Dermis blood vessel endothelial cell (primary cell): ENCODE data around the gene WHAMM. TPM values are rescaled to one million over a fixed set of nuclear protein-coding genes. Genes with fewer than 3 reads are reported as not detected.

Experiments
- DNase-seq: peaks from one replicate; pipeline ENCODE4 v3.0.0; 2010
- total RNA-seq: library from RNA; depleted of rRNA; stranded (reverse); fragments of >200 nt; gene quantifications from 2 replicates; pipeline ENCODE4 v1.2.3, GENCODE V29; 2014

The WHAMM gene
- total RNA-seq, 1 donor from 2014 or later: 8.0 TPM

DNA sequence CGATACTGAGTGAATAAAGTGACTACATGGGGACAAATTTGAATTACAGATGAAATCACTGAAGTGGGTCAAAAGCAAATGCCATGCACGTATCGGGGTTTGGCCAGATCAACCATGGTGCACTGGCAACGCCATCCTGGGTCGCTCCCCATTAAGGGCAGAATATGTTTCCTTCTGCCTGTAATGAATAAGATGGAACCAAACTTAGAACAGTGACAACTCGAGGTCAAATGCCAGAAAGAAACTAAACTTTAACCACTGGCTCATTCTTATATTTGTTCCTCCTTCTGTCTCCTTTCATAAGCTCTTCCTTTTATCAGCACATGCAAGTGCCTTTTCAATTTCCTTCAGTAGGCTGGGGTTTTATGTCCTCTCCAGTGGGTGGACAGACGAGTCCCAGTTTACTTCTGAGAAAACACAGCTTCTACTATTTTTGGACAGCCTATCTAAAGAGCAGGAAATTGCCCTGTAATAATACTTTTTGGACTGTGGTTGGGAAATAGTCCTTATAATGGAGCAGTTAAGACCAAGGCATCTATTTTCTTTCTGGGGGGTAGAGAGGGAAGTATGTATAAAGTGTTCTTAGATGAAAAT lies 61.4 kb downstream of the WHAMM start:
- no peak for DNase-seq

DNA sequence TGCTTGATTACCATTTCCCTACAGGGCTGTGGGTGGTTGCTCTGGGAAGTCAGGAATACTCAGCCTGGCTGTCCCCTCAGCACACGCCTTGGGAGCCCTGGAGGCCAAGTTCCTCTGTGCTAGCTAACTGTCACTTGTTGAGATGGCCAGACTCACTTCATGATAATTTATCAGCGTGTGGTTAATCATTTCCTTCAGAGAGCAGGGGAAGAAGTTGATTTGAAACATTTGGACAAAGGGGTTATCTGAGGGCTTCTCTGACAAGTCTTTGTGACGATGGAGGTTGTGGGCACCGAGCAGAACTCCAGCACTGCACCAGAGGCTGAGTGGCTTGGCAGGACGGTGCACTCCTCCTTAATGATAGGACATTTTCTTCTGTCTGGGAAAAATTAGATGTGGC lies 61.9 kb downstream of the WHAMM start:
- DNase-seq: no peak

DNA sequence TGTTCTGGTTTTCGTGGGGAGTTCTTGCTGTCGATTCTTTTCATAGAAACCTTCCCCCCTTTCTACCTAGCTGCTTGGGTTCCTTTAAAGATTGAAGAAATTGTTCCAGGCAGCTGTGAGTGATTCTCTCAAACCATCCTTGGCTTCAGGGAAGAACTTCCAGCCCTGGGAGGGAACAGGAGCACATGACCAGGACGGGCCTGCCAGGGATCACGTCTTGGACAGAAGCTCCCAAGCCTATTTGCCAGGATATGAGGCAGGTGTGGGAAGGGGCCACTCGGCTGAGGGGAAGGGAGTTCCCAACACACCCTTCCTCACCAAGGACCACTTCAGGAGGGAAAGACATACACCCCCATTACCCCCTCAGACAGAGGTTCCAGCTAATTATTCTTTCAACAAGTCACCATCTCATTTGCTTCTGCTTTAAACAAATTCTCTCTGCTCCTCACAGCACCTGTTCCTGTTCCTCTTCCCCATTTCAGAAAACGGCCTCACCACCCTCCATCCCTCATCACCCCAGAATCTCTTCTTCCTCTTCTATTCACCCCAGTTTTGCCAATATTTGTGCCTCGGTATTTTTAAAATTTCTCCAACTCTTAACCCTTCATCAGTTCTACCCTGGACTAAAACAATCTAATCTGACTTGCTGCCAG lies 62.5 kb downstream of the WHAMM start:
- no peak for DNase-seq

DNA sequence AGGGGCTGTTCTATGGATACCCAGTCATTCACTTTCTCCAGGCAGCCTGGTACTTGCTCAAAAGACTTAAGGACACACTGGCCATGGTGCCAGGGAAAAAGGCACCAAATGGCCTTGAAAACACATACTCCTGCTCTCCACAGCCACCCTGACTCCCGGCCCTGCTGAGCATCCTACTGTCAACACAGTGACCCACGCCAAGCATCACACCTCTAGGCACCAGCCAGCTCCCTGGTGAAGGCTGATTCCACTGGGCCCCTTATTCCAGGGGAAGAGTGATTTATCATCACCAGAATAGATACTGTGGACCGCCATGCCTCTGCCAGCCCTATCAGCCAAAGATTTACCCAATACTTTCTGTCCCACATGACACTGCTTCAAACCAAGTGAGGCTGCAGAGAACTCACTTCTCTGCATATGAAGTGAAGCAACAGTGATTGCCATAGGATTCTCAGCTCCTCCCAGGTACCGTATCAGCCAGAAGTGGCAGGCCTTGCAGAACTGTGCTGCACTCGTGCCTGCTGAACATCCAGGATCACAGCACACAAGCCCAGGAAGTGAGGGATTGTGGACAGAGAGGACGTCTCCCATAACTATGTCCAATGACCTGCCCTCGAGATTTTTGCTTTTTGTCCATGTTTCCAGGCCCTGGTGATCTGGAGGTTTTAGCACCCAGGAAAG lies 63.7 kb downstream of the WHAMM start:
- DNase-seq: no peak

DNA sequence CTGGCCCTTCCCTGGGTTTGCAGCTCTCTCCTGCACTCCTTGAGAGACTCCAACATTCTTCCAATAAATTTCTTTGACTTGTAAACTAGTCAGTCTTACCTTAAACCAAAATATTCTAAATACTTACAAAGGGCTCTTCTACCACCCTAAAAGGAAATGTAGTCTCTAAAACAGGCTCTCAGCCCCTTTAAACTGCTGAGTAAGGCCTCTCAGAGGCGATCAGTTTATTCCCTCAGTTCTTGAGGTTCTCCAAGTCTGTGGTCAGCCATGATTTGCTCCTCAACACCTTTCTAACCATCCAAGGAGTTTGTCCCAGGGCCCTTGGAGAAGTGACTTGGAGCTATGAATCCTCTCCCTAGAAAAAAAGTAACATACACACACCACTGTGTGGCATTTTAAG lies 64.8 kb downstream of the WHAMM start:
- DNase-seq: no peak

DNA sequence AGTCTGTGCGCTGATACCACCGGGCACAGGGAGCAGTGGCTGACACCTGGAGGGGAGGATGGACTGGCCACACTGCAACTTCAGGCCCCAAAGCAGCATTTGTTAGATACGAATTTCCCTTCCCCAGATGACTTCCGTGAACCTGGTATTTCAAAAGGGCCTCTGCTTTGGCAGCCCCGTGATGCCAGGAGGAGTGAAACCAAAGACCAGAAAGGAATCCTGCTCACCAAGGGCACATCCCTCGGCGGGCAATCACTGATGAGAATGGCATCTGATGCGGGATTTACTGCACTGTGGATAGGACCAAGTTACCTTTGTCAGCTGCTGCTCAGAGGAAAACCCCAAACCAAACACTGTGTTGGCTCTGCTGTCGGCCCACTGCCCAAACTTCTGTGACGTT lies 65.5 kb downstream of the WHAMM start:
- no peak for DNase-seq

DNA sequence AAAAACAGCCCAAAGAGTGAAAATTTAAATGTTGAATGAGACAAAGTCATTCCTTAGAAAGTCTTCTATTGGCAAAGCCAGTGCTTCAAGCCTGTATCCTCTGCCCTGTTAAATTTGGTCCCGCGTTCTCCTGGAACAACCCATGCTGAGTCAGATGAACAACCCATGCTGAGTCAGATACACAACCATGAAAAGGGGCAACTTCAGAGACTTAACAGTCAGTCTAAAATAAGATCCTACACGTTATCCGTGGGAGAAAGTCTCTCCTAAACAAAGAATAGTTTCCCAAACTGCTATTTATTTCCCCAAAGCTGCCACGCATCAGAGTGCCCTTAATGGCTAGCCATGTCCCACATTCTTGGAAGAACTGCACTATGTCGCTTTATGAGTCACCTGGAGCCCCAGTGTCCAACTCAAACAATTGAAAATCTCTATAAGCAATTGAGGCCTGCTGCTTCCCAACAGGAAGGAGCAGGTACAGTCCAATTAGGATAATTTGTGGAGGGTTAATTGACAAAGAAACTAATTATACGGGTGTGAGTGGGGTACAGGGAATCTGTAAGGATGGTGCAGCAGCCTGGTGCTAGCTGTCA lies 66.1 kb downstream of the WHAMM start:
- DNase-seq: no peak

DNA sequence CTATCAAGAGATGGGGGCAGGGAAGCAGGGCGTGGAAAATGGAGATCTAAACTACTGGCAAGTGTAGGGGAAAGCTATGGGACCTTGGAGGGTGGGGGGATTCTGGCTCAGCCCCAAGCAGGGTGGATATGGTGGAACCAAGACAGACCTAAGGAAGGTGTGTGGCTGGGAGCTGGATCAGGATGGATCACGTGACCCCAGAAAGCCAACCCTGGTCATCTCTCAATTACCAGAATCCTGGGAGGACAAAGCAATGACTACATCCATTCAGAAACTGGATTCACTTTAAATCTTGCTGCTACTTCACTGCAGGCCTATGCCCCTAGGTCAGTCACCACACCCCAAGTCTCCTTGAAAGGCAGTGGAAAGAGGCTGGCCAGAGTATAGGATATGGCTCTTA lies 68.4 kb downstream of the WHAMM start:
- DNase-seq: no peak

DNA sequence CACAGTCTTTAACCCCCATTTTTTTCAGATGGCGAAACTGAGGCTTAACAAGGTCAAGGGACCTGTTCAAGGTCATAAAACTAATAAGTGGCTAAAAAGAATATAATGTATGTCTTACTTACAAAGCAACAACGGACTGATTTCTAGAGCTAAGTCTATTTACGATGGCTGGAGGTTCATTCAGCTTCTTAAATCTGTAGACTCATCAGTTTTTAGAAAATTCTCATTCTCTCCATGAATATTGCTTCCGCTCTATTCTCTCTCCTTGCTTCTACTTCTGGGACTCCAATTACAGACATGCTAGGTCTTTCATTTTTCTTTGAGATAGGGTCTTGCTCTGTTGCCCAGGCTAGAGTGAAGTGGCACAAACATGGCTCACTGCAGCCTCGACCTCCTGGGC lies 68.9 kb downstream of the WHAMM start:
- DNase-seq: no peak

DNA sequence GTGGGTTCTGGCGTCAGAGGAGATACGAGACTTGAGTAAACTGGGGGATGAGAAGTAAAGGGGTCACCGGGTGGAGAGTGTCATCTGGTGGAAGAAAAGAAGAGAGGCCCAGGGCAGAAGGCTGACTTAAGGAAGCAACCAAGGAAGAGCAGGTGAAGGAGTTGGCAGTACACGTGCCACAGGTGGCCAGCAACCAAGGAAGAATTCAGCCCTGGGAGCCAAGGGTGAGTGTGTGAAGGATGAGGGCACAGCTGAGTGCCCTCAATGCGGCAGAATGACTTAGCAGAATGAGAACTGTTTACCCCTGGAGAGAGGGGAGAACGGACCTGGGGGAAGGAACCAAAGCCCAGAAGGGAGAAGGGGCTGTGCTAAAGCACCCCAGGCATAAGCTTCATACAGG lies 71.3 kb downstream of the WHAMM start:
- DNase-seq: no peak

DNA sequence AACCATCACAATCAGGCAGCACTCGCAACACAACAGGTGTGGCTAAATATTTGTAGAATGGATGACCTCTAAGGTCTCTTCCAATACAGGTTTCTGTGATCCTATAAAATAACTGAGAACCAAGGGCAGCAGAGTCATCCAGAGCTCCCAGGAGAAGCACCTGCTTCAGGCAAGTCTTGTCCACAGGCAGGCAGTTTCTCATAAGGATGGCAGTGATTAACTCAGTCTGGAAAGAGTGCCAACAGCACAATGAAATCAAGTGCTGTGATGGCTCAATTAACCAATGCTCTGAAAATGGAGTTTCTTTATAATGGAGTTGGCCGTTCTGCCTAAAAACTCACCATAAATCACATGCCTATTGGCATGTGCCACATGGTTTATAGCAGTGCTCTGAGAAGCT lies 72.3 kb downstream of the WHAMM start:
- no peak for DNase-seq

DNA sequence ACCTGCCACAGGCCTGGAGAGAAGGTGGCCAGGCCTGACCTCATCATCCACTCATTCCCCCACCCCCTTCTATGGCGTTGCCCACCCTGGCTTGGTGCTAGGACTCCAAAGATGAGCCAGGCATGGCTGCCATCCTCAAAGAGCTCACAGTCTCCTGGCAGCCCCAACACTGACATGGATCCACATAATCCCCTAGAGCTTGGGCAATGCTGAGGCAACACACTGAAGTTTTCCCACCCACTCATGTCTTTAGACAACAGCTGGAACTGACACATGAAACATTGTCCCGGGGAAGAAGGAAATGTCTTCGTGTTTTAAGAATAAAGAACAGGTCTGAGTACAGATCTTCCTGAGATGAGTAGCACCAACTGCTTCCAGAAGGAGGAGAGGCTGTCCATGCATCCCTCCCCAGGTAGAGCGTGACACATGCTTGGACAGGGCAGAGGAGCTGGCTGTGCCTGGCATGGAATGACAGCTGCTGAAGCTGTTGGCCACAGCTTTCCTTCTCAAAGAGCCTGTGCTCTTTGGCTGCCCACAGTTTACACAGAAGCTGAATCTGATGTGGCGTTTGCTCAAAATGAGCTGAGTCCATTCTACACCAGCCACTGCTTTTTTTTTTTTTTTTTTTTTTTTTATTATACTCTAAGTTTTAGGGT lies 73.0 kb downstream of the WHAMM start:
- DNase-seq: no peak

Other genes with a start within 250 kb of the WHAMM start
- not detected in 2 replicates for gene CPEB1, start 162.3 kb upstream of the WHAMM start, total RNA-seq
- gene AP3B2, start 99.8 kb upstream of the WHAMM start, total RNA-seq: 0.17 TPM in 1 of 2 replicates, not detected in the other
- not detected in 2 replicates for gene FSD2, start 3.6 kb upstream of the WHAMM start, total RNA-seq
- 0.42 and 1.7 TPM in 2 replicates for gene HOMER2, start 143.1 kb downstream of the WHAMM start, total RNA-seq
- 19.4 and 26.2 TPM in 2 replicates for gene RAMAC, start 176.6 kb downstream of the WHAMM start, total RNA-seq
- 11.9 and 14.1 TPM in 2 replicates for gene C15orf40, start 202.0 kb downstream of the WHAMM start, total RNA-seq